ENCODE results near the gene CTNNBL1. TPM values are rescaled to one million over a fixed set of nuclear protein-coding genes. Genes with fewer than 3 reads are reported as not detected.
A peak's percentile ranks its signal among the peaks of the same experiment; 100 is the strongest.

The CTNNBL1 gene
- polyA plus RNA-seq, 1 of the 3 experiments (the other 2 are of a cell fraction): 29.5 TPM

DNA sequence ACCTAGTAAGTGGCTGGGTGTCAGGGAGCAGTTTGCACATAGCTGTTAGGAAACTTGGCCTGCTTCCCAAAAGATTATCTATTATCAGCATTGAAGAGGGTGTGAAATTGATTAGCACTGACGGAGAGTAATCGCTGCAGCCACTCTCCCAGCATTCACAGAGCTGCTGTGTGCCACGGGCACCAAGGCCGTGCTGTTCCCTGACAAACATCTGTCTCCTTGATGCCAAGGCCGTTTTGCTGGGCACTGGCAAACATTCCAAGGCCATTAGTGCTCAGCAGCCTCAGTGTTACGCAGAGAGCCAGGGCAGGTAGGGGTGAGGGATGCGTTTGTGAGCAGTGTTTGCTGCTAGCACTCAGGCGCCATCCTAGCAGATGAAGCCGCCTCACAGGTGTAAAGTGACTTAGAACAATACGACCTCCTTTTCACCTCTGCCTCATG lies 151.4 kb downstream of the CTNNBL1 start:
- 91% methylated on average over 6 of the region's 10 CpGs for WGBS (ENCODE audit: low lambda C conversion rate)
- no peaks in the 10 kb centered on the region for H3K27me3 ChIP-seq (ENCODE audit: insufficient read depth)
- no peak overlapping the region; a peak in 1 of 4 replicates for H3K27ac ChIP-seq (ENCODE audit: low read depth in 2 of 2, low read length in 1 of 2)
- POLR2A ChIA-PET: interaction anchor here (1.0 kb wide), 1 partner anchor 13 kb away, joined by 4 read pairs; no protein-coding TSS in a partner anchor
- CTCF ChIA-PET: interaction anchor here (0.6 to 1.2 kb wide), 3 partner anchors 12 to 142 kb away, joined by 3 read pairs; no protein-coding TSS in a partner anchor
- H3K4me2 ChIP-seq: no peak overlapping the region
- H3F3A ChIP-seq (replicated peaks; ENCODE audit: insufficient read depth): no peaks in the 10 kb centered on the region
- H3K9me3 ChIP-seq: no peaks in the 10 kb centered on the region
- H3K79me2 ChIP-seq (ENCODE audit: insufficient read depth): no peaks in the 10 kb centered on the region
- H3K4me1 ChIP-seq (ENCODE audit: control insufficient read depth in 1 of 2, insufficient read depth in 2 of 2, low read depth in 1 of 2, low read length in 1 of 2): peaks cover 0 to 9% of the 10 kb centered on the region in 2 experiments; a peak in 1 of 4 replicates
- H3K4me3 ChIP-seq (ENCODE audit: low read depth in 2 of 2, low read length in 1 of 2): no peak overlapping the region
- no peaks in the 10 kb centered on the region for H3K9me2 ChIP-seq
- 0 out of 2 replicates have a peak, but pooled peaks have one; percentile 10 for TF ChIP-seq SMC3 (IDR thresholded peaks at IDR 0.05; ENCODE audit: low read depth, low read length)
- TF ChIP-seq MEF2A (IDR thresholded peaks at IDR 0.05; ENCODE audit: borderline replicate concordance, low read depth): no peak
- H3K36me3 ChIP-seq (replicated peaks in 1 of 2; ENCODE audit: control insufficient read depth in 1 of 2, insufficient read depth in 2 of 2, low read length in 1 of 2): peaks cover 8 to 45% of the 10 kb centered on the region in 2 experiments
- no peaks in the 10 kb centered on the region for H4K20me1 ChIP-seq (ENCODE audit: insufficient read depth)
- no peak overlapping the region for H3K9ac ChIP-seq
- DNase-seq: peak; percentile 31
- H2AFZ ChIP-seq (ENCODE audit: low read depth): no peak overlapping the region

- Histone ChIP-seq H3K4me3 (ENCODE audit: low read depth in 2 of 2, low read length in 1 of 2) (no peak overlapping the region), H2AFZ (ENCODE audit: low read depth) (no peak overlapping the region), H3K9me2 (no peaks in the 10 kb centered on the region), H4K20me1 (ENCODE audit: insufficient read depth) (no peaks in the 10 kb centered on the region), H3F3A (replicated peaks; ENCODE audit: insufficient read depth) (no peaks in the 10 kb centered on the region), H3K4me2 (no peak overlapping the region), H3K4me1 (ENCODE audit: control insufficient read depth in 1 of 2, insufficient read depth in 2 of 2, low read depth in 1 of 2, low read length in 1 of 2) (peaks cover 0 to 9% of the 10 kb centered on the region in 2 experiments; a peak in 1 of 4 replicates), H3K9me3 (no peaks in the 10 kb centered on the region), H3K36me3 (replicated peaks in 1 of 2; ENCODE audit: control insufficient read depth in 1 of 2, insufficient read depth in 2 of 2, low read length in 1 of 2) (peaks cover 8 to 40% of the 10 kb centered on the region in 2 experiments), H3K79me2 (ENCODE audit: insufficient read depth) (no peaks in the 10 kb centered on the region), H3K9ac (no peak overlapping the region), H3K27ac (ENCODE audit: low read depth in 2 of 2, low read length in 1 of 2) (no peak overlapping the region), H3K27me3 (ENCODE audit: insufficient read depth) (no peaks in the 10 kb centered on the region)
- TF ChIP-seq GATA2 (CRISPR knock-in tag; IDR thresholded peaks at IDR 0.05): no peak
- TF ChIP-seq SMC3 (IDR thresholded peaks at IDR 0.05; ENCODE audit: low read depth, low read length): no peak
- TF ChIP-seq EZH2phosphoT487 (IDR thresholded peaks at IDR 0.05; ENCODE audit: borderline replicate concordance, low read depth): no peak
- no peak for TF ChIP-seq FOXJ3 (CRISPR knock-in tag; IDR thresholded peaks at IDR 0.05)
- TF ChIP-seq, protein P1, sequence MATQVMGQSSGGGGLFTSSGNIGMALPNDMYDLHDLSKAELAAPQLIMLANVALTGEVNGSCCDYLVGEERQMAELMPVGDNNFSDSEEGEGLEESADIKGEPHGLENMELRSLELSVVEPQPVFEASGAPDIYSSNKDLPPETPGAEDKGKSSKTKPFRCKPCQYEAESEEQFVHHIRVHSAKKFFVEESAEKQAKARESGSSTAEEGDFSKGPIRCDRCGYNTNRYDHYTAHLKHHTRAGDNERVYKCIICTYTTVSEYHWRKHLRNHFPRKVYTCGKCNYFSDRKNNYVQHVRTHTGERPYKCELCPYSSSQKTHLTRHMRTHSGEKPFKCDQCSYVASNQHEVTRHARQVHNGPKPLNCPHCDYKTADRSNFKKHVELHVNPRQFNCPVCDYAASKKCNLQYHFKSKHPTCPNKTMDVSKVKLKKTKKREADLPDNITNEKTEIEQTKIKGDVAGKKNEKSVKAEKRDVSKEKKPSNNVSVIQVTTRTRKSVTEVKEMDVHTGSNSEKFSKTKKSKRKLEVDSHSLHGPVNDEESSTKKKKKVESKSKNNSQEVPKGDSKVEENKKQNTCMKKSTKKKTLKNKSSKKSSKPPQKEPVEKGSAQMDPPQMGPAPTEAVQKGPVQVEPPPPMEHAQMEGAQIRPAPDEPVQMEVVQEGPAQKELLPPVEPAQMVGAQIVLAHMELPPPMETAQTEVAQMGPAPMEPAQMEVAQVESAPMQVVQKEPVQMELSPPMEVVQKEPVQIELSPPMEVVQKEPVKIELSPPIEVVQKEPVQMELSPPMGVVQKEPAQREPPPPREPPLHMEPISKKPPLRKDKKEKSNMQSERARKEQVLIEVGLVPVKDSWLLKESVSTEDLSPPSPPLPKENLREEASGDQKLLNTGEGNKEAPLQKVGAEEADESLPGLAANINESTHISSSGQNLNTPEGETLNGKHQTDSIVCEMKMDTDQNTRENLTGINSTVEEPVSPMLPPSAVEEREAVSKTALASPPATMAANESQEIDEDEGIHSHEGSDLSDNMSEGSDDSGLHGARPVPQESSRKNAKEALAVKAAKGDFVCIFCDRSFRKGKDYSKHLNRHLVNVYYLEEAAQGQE (IDR thresholded peaks at IDR 0.05; ENCODE audit: low read depth, low read length): no peak
- 94% methylated on average over 5 of the region's 5 CpGs for WGBS (ENCODE audit: low lambda C conversion rate)
- ChIA-PET CTCF (no interaction called here), POLR2A (no interaction called here)
- no peak for DNase-seq
Measured at GRCh38 chr20:37845878-37846277, 152.0 kb downstream of the CTNNBL1 start.

DNA sequence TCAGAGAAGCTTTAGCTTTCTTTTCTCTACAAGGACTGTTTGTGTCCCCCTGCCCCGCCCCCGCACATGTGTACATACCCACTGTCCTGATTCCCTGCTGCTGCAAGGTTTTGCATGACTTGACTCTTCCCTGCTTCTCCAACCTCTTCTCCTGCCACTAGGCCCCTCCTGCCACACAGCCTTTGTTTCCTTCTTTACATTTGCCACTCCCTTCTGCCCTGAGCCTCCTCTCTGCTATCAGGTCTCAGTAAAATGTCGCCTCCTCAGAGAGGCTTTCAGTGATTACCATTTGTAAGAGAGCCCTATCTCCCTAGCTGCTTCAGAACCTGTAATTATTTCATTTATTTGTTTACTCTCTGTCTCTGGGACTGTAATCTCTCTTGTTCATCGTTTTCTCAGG lies 152.7 kb downstream of the CTNNBL1 start:
- no peak for DNase-seq
- ChIA-PET CTCF (no interaction called here), POLR2A (no interaction called here)
- TF ChIP-seq FOSL2 (IDR thresholded peaks at IDR 0.05; ENCODE audit: borderline replicate concordance, low read depth) (no peak), TEAD4 (IDR thresholded peaks at IDR 0.05; ENCODE audit: borderline replicate concordance, insufficient read depth) (no peak), MEF2A (IDR thresholded peaks at IDR 0.05; ENCODE audit: borderline replicate concordance, low read depth) (no peak), CHD2 (IDR thresholded peaks at IDR 0.05; ENCODE audit: low read length, partially characterized antibody) (no peak), SIN3A (IDR thresholded peaks at IDR 0.05; ENCODE audit: borderline replicate concordance, low read depth, low read length) (no peak), GABPA (IDR thresholded peaks at IDR 0.05; ENCODE audit: low read depth) (no peak), CTCF (IDR thresholded peaks at IDR 0.05) (no peak), ZBTB33 (IDR thresholded peaks at IDR 0.05; ENCODE audit: borderline replicate concordance, low read depth) (no peak)
- H2AFZ ChIP-seq (ENCODE audit: low read depth): no peak overlapping the region
- no peaks in the 10 kb centered on the region for H3K79me2 ChIP-seq (ENCODE audit: insufficient read depth)
- H3F3A ChIP-seq (replicated peaks; ENCODE audit: insufficient read depth): no peaks in the 10 kb centered on the region
- H3K9me3 ChIP-seq: no peaks in the 10 kb centered on the region
- H4K20me1 ChIP-seq (ENCODE audit: insufficient read depth): no peaks in the 10 kb centered on the region
- no peaks in the 10 kb centered on the region for H3K9me2 ChIP-seq
- H3K27me3 ChIP-seq (ENCODE audit: insufficient read depth): no peaks in the 10 kb centered on the region
- H3K4me1 ChIP-seq (ENCODE audit: control insufficient read depth in 1 of 2, insufficient read depth in 2 of 2, low read depth in 1 of 2, low read length in 1 of 2): peaks cover 0 to 9% of the 10 kb centered on the region in 2 experiments; a peak in 1 of 4 replicates
- peaks cover 5 to 34% of the 10 kb centered on the region in 2 experiments for H3K36me3 ChIP-seq (replicated peaks in 1 of 2; ENCODE audit: control insufficient read depth in 1 of 2, insufficient read depth in 2 of 2, low read length in 1 of 2)
- no peak overlapping the region for H3K9ac ChIP-seq
- no peak overlapping the region for H3K4me2 ChIP-seq
- no peak overlapping the region for H3K27ac ChIP-seq (ENCODE audit: low read depth in 2 of 2, low read length in 1 of 2)
- 87% methylated on average over 4 of the region's 4 CpGs for WGBS (ENCODE audit: low lambda C conversion rate)
- no peak overlapping the region for H3K4me3 ChIP-seq (ENCODE audit: low read depth in 2 of 2, low read length in 1 of 2)

All from SK-N-SH (cell line).